HAP-1 (cell line): Measurements from ENCODE around the gene SYNGAP1.

Experiments
- DNase-seq, 2 experiments: peaks; one replicate each; pipeline ENCODE4 v3.0.0-alpha.2; 2016 to 2020; ENCODE audit warnings: low spot score in 2 of 2
- H3K27me3 ChIP-seq: fragments of 250-450 bp; sonication (Bioruptor Pico); 2 replicates; pipeline ENCODE4 v1.5.1; 2020; ENCODE audit warnings: low read depth, mild to moderate bottlenecking, moderate library complexity
- H3K36me3 ChIP-seq: fragments of 250-450 bp; sonication (Bioruptor Pico); replicated peaks from 2 replicates; pipeline ENCODE4 v1.5.1; 2020; ENCODE audit warnings: mild to moderate bottlenecking
- H3K4me1 ChIP-seq: fragments of 250-450 bp; sonication (Bioruptor Pico); 2 replicates; pipeline ENCODE4 v1.5.1; 2020; ENCODE audit warnings: mild to moderate bottlenecking
- H3K4me3 ChIP-seq: fragments of 250-450 bp; sonication (Bioruptor Pico); 2 replicates; pipeline ENCODE4 v1.5.1; 2020; ENCODE audit warnings: mild to moderate bottlenecking, moderate library complexity
- H3K9me3 ChIP-seq: fragments of 250-450 bp; sonication (Bioruptor Pico); 2 replicates; pipeline ENCODE4 v1.5.1; 2020; ENCODE audit warnings: mild to moderate bottlenecking, moderate library complexity
- in situ Hi-C: fragments of 300-500 bp; cut with MboI; formaldehyde crosslinking; loops from 3 replicates; pipeline ENCODE4 v1.14.3; 2020; ENCODE audit warnings: low sequenced_read_pairs, inconsistent platforms, mixed read lengths

SYNGAP1 gene

GRCh38 chr6:33423777-33424176, 3.9 kb downstream of the SYNGAP1 start:
- H3K4me3 ChIP-seq, result no peak overlapping the region
- in situ Hi-C loops, result no loop called here
- no peaks in the 10 kb centered on the region for H3K9me3 ChIP-seq
- DNase-seq, result no peak
- peaks cover 25% of the 10 kb centered on the region for H3K27me3 ChIP-seq
- H3K4me1 ChIP-seq, result peaks cover 16% of the 10 kb centered on the region
- no peaks in the 10 kb centered on the region for H3K36me3 ChIP-seq

- Histone ChIP-seq H3K4me3 (peak overlapping the region; percentile 41), H3K4me1 (peaks cover 15% of the 10 kb centered on the region), H3K27me3 (peaks cover 25% of the 10 kb centered on the region), H3K36me3 (no peaks in the 10 kb centered on the region), H3K9me3 (no peaks in the 10 kb centered on the region)
- no peak for DNase-seq
- in situ Hi-C loops, result no loop called here
These were observed 5.2 kb downstream of the SYNGAP1 start for GRCh38 chr6:33424855-33425667.

- Histone ChIP-seq H3K27me3 (peaks cover 25% of the 10 kb centered on the region), H3K4me3 (peak overlapping the region; percentile 41), H3K9me3 (no peaks in the 10 kb centered on the region), H3K36me3 (no peaks in the 10 kb centered on the region), H3K4me1 (peaks cover 19% of the 10 kb centered on the region)
- DNase-seq, result peak; percentile 85 to 96
- in situ Hi-C loops, result no loop called here
These were observed 6.1 kb downstream of the SYNGAP1 start for GRCh38 chr6:33425668-33426577.

GRCh38 chr6:33426590-33427511, 7.0 kb downstream of the SYNGAP1 start:
- Histone ChIP-seq H3K4me3 (peak overlapping the region; percentile 45), H3K36me3 (no peaks in the 10 kb centered on the region), H3K27me3 (peaks cover 18% of the 10 kb centered on the region), H3K9me3 (no peaks in the 10 kb centered on the region), H3K4me1 (peaks cover 24% of the 10 kb centered on the region)
- peak in 1 of 2 experiments; percentile 38 for DNase-seq
- in situ Hi-C loops, result no loop called here

GRCh38 chr6:33427585-33428223, 7.8 kb downstream of the SYNGAP1 start:
- Histone ChIP-seq H3K4me3 (peak overlapping the region; percentile 45), H3K4me1 (peaks cover 24% of the 10 kb centered on the region), H3K36me3 (no peaks in the 10 kb centered on the region), H3K27me3 (peaks cover 11% of the 10 kb centered on the region), H3K9me3 (no peaks in the 10 kb centered on the region)
- peak in 1 of 2 experiments; percentile 65 for DNase-seq
- in situ Hi-C loops, result no loop called here

GRCh38 chr6:33428224-33428965, 8.5 kb downstream of the SYNGAP1 start:
- Histone ChIP-seq H3K4me3 (peak overlapping the region; percentile 34), H3K9me3 (no peaks in the 10 kb centered on the region), H3K36me3 (no peaks in the 10 kb centered on the region), H3K4me1 (peaks cover 24% of the 10 kb centered on the region), H3K27me3 (peaks cover 6% of the 10 kb centered on the region)
- DNase-seq, result peak; percentile 44 to 71
- in situ Hi-C loops, result no loop called here

GRCh38 chr6:33428966-33429749, 9.3 kb downstream of the SYNGAP1 start:
- no peaks in the 10 kb centered on the region for H3K9me3 ChIP-seq
- peaks cover 24% of the 10 kb centered on the region for H3K4me1 ChIP-seq
- DNase-seq, result no peak
- in situ Hi-C loops, result no loop called here
- no peaks in the 10 kb centered on the region for H3K27me3 ChIP-seq
- H3K4me3 ChIP-seq, result no peak overlapping the region
- no peaks in the 10 kb centered on the region for H3K36me3 ChIP-seq

- Histone ChIP-seq H3K9me3 (no peaks in the 10 kb centered on the region), H3K27me3 (no peaks in the 10 kb centered on the region), H3K4me1 (peaks cover 24% of the 10 kb centered on the region), H3K4me3 (no peak overlapping the region), H3K36me3 (no peaks in the 10 kb centered on the region)
- no peak for DNase-seq
- in situ Hi-C loops, result no loop called here
These were observed 9.8 kb downstream of the SYNGAP1 start for GRCh38 chr6:33429750-33430052.

GRCh38 chr6:33430334-33430733, 10.5 kb downstream of the SYNGAP1 start:
- in situ Hi-C loops, result no loop called here
- no peaks in the 10 kb centered on the region for H3K36me3 ChIP-seq
- no peak overlapping the region for H3K4me3 ChIP-seq
- no peak for DNase-seq
- no peaks in the 10 kb centered on the region for H3K27me3 ChIP-seq
- H3K4me1 ChIP-seq, result peaks cover 19% of the 10 kb centered on the region
- H3K9me3 ChIP-seq, result no peaks in the 10 kb centered on the region

- peak; percentile 44 to 82 for DNase-seq
- in situ Hi-C loops, result no loop called here
- peaks cover 19% of the 10 kb centered on the region for H3K4me1 ChIP-seq
- no peaks in the 10 kb centered on the region for H3K9me3 ChIP-seq
- no peaks in the 10 kb centered on the region for H3K27me3 ChIP-seq
- H3K36me3 ChIP-seq, result no peaks in the 10 kb centered on the region; the same call in 1 of the 2 replicates
- H3K4me3 ChIP-seq, result peak overlapping the region; percentile 8; the same call in 1 of the 2 replicates
These were observed 11.4 kb downstream of the SYNGAP1 start for GRCh38 chr6:33430991-33431879.

GRCh38 chr6:33431880-33432541, 12.1 kb downstream of the SYNGAP1 start:
- in situ Hi-C loops, result no loop called here
- peaks cover 18% of the 10 kb centered on the region for H3K4me1 ChIP-seq

More at GRCh38 chr6:33431880-33432541, 12.1 kb downstream of the SYNGAP1 start:
- Histone ChIP-seq H3K36me3 (no peaks in the 10 kb centered on the region; the same call in 1 of the 2 replicates), H3K4me3 (no peak overlapping the region), H3K9me3 (no peaks in the 10 kb centered on the region), H3K27me3 (no peaks in the 10 kb centered on the region)
- DNase-seq, result no peak
